GM21447 (cell line): ENCODE results near the gene TNFRSF1A.
"Not testable (repeated sequence)": the region's sequence is repeated elsewhere in the genome, so short reads cannot be mapped to it uniquely, and the experiment has no call there.

ENCODE experiments used
- ATAC-seq: cut with Tn5 transposase; IDR thresholded peaks from one replicate; pipeline ENCODE4 v1.9.1; 2021; ENCODE audit not compliant: unreplicated experiment

TNFRSF1A gene

GRCh38 chr12:6338536-6338935, 3.3 kb downstream of the TNFRSF1A start:
- not testable (repeated sequence) for ATAC-seq

GRCh38 chr12:6337958-6338433, 3.9 kb downstream of the TNFRSF1A start:
- no peak for ATAC-seq

- ATAC-seq, result no peak
These were observed 4.7 kb downstream of the TNFRSF1A start for GRCh38 chr12:6336889-6337853.

- peak; percentile 30 for ATAC-seq
These were observed 5.6 kb downstream of the TNFRSF1A start for GRCh38 chr12:6336079-6336888.

- ATAC-seq, result peak; percentile 64
These were observed 6.3 kb downstream of the TNFRSF1A start for GRCh38 chr12:6335451-6336078.

GRCh38 chr12:6334940-6335450, 6.9 kb downstream of the TNFRSF1A start:
- ATAC-seq, result no peak

GRCh38 chr12:6334359-6334758, 7.5 kb downstream of the TNFRSF1A start:
- no peak for ATAC-seq

GRCh38 chr12:6333566-6333965, 8.3 kb downstream of the TNFRSF1A start:
- no peak for ATAC-seq

- no peak for ATAC-seq
These were observed 8.8 kb downstream of the TNFRSF1A start for GRCh38 chr12:6333029-6333428.

- ATAC-seq, result no peak
These were observed 9.4 kb downstream of the TNFRSF1A start for GRCh38 chr12:6332459-6332858.

GRCh38 chr12:6330999-6331714, 10.7 kb downstream of the TNFRSF1A start:
- no peak for ATAC-seq

- ATAC-seq, result no peak
These were observed 11.7 kb downstream of the TNFRSF1A start for GRCh38 chr12:6330192-6330591.

- no peak for ATAC-seq
These were observed 12.2 kb downstream of the TNFRSF1A start for GRCh38 chr12:6329703-6330064.

GRCh38 chr12:6328945-6329702, 12.8 kb downstream of the TNFRSF1A start:
- no peak for ATAC-seq

- no peak for ATAC-seq
These were observed 13.7 kb downstream of the TNFRSF1A start for GRCh38 chr12:6328045-6328779.

- ATAC-seq, result no peak
These were observed 14.4 kb downstream of the TNFRSF1A start for GRCh38 chr12:6327229-6328041.

- ATAC-seq, result no peak
These were observed 15.3 kb downstream of the TNFRSF1A start for GRCh38 chr12:6326316-6327228.
